Activated T-cell treated with anti-CD3 and anti-CD28 coated beads, Interleukin-2, amount 50 U/mL, for 4 hours (primary cell): ENCODE results near the gene ANKRD34A. TPM values are rescaled to one million over a fixed set of nuclear protein-coding genes. Genes with fewer than 3 reads are reported as not detected.
"Not testable (repeated sequence)": the region's sequence is repeated elsewhere in the genome, so short reads cannot be mapped to it uniquely, and the experiment has no call there.

Experiments
- ATAC-seq, 2 donors: fragments of 200-7000 bp; cut with Tn5 transposase; one replicate each; pipeline ENCODE4 v1.10.0; 2021
- DNase-seq: peaks from one replicate; pipeline ENCODE4 v3.0.0-alpha.2; 2020
- H3K27me3 Mint-ChIP-seq: one replicate; pipeline ENCODE4 v1.8.0; 2021; ENCODE audit warnings: low read depth, mixed read lengths
- H3K36me3 Mint-ChIP-seq: one replicate; pipeline ENCODE4 v1.8.0; 2022; ENCODE audit warnings: mixed read lengths; ENCODE audit not compliant: insufficient read depth
- H3K4me1 Mint-ChIP-seq: one replicate; pipeline ENCODE4 v1.8.0; 2021; ENCODE audit warnings: low read depth, mixed read lengths
- H3K4me3 Mint-ChIP-seq: one replicate; pipeline ENCODE4 v1.8.0; 2021; ENCODE audit warnings: mild to moderate bottlenecking, moderate library complexity, mixed read lengths
- H3K9me3 Mint-ChIP-seq: one replicate; pipeline ENCODE4 v1.8.0; 2021; ENCODE audit warnings: mixed read lengths
- total RNA-seq, 3 donors: library from RNA; stranded (reverse); gene quantifications; one replicate each; pipeline ENCODE4 v1.2.1, GENCODE V29; 2021

The ANKRD34A gene
- total RNA-seq, 3 donors from 2014 or later: 6.2 to 8.7 (median 7.6) TPM

DNA sequence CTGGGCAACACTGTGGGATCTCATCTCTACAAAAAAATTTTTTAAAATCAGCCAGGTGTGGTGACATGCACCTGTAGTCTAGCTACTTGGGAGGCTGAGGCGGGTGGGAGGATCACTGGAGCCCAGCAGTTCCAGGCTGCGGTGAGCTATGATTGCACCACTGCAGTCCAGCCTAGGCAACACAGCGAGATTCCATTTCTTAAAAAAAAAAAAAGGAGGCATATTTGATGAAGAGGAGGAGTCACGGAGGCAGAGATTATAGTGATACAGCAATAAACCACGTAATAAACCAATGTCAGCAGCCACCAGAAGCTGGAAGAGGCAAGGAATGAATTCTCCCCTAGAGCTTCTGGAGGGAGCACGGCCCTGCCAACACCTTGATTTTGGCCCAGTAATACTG lies 10.5 kb downstream of the ANKRD34A start:
- Mint-ChIP-seq H3K27me3 (no peaks in the 10 kb centered on the region), H3K9me3 (no peaks in the 10 kb centered on the region), H3K4me3 (no peak overlapping the region), H3K36me3 (peaks cover 8% of the 10 kb centered on the region), H3K4me1 (peaks cover 78% of the 10 kb centered on the region)
- DNase-seq: no peak
- no peak for ATAC-seq

GRCh38 chr1:145952903-145953302 lies 11.5 kb downstream of the ANKRD34A start:
- ATAC-seq: no peak
- H3K36me3 Mint-ChIP-seq: peaks cover 8% of the 10 kb centered on the region
- H3K4me3 Mint-ChIP-seq: no peak overlapping the region
- peaks cover 70% of the 10 kb centered on the region for H3K4me1 Mint-ChIP-seq
- H3K9me3 Mint-ChIP-seq: no peaks in the 10 kb centered on the region
- H3K27me3 Mint-ChIP-seq: no peaks in the 10 kb centered on the region
- no peak for DNase-seq

DNA sequence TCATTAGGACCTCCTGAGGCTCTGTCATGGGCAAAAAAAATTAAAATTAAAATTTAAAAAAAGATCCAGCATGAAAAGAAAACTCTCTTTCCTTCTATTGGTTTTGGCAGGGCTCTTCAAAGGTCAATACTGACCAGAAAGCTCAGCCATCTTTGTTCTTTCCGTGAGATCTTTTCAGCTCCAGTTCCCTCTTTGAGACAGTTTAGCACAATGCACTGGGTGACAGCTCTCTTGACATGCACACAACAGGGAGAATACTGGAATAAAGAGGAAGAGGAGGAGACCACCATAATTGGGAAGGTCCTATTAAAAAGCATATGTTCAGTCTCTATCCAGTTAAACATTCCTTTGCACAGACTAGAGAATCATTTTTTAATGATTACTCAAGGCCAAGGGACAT lies 12.8 kb downstream of the ANKRD34A start:
- H3K27me3 Mint-ChIP-seq: no peaks in the 10 kb centered on the region
- no peak overlapping the region for H3K4me3 Mint-ChIP-seq
- DNase-seq (no peak), ATAC-seq (no peak)
- peaks cover 11% of the 10 kb centered on the region for H3K36me3 Mint-ChIP-seq
- peaks cover 63% of the 10 kb centered on the region for H3K4me1 Mint-ChIP-seq
- no peaks in the 10 kb centered on the region for H3K9me3 Mint-ChIP-seq

- no peaks in the 10 kb centered on the region for H3K27me3 Mint-ChIP-seq
- no peak overlapping the region for H3K4me3 Mint-ChIP-seq
- DNase-seq: no peak
- ATAC-seq: no peak
- H3K36me3 Mint-ChIP-seq: peaks cover 11% of the 10 kb centered on the region
- no peaks in the 10 kb centered on the region for H3K9me3 Mint-ChIP-seq
- peaks cover 44% of the 10 kb centered on the region for H3K4me1 Mint-ChIP-seq
Measured at GRCh38 chr1:145949219-145949618, 15.2 kb downstream of the ANKRD34A start.

- Mint-ChIP-seq H3K4me3 (no peak overlapping the region), H3K9me3 (no peaks in the 10 kb centered on the region), H3K36me3 (peaks cover 17% of the 10 kb centered on the region), H3K4me1 (peaks cover 33% of the 10 kb centered on the region), H3K27me3 (no peaks in the 10 kb centered on the region)
- no peak for ATAC-seq
- DNase-seq: no peak
Measured at GRCh38 chr1:145947551-145947950, 16.8 kb downstream of the ANKRD34A start.

DNA sequence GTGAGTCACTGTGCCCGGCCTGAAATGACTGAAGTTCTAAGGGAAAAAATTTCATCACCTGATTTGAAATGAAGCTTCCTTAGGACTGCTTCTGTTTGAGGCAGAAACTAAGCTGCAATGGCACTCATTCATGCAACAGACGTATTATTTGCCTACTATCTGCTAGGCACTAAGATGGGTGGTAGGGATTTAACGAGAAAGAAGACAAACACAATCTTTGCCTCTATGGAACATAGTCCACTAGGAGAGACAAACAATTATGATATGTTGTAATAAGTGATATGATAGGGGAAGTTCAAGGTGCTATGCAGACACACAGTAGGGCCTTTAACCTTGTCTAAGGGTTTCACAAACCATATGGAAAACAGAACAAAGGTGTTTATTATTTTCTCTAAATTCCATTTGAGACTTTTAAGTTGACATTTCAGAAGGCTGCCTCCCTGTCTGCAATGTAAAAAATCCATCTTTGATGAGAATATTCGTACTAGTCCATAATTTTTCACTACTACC lies 17.8 kb downstream of the ANKRD34A start:
- Mint-ChIP-seq H3K4me3 (no peak overlapping the region), H3K9me3 (no peaks in the 10 kb centered on the region), H3K36me3 (peaks cover 19% of the 10 kb centered on the region), H3K4me1 (peaks cover 26% of the 10 kb centered on the region), H3K27me3 (no peaks in the 10 kb centered on the region)
- DNase-seq: no peak
- no peak for ATAC-seq

GRCh38 chr1:145944532-145944931 lies 19.8 kb downstream of the ANKRD34A start:
- ATAC-seq (no peak), DNase-seq (no peak)
- Mint-ChIP-seq H3K4me1 (peaks cover 10% of the 10 kb centered on the region), H3K4me3 (no peak overlapping the region), H3K27me3 (no peaks in the 10 kb centered on the region), H3K9me3 (no peaks in the 10 kb centered on the region), H3K36me3 (peaks cover 19% of the 10 kb centered on the region)

GRCh38 chr1:145942871-145943270 lies 21.5 kb downstream of the ANKRD34A start:
- DNase-seq (no peak), ATAC-seq (no peak)
- Mint-ChIP-seq H3K36me3 (peaks cover 15% of the 10 kb centered on the region), H3K4me1 (peaks cover 2% of the 10 kb centered on the region), H3K9me3 (no peaks in the 10 kb centered on the region), H3K27me3 (no peaks in the 10 kb centered on the region), H3K4me3 (no peak overlapping the region)

- ATAC-seq (no peak), DNase-seq (no peak)
- H3K4me1 Mint-ChIP-seq: peaks cover 2% of the 10 kb centered on the region
- H3K9me3 Mint-ChIP-seq: no peaks in the 10 kb centered on the region
- H3K4me3 Mint-ChIP-seq: no peak overlapping the region
- H3K36me3 Mint-ChIP-seq: peaks cover 15% of the 10 kb centered on the region
- no peaks in the 10 kb centered on the region for H3K27me3 Mint-ChIP-seq
Measured at GRCh38 chr1:145942405-145942804, 22.0 kb downstream of the ANKRD34A start.

GRCh38 chr1:145937436-145937835 lies 26.9 kb downstream of the ANKRD34A start:
- H3K36me3 Mint-ChIP-seq: peaks cover 19% of the 10 kb centered on the region
- H3K9me3 Mint-ChIP-seq: no peaks in the 10 kb centered on the region
- DNase-seq: no peak
- no peaks in the 10 kb centered on the region for H3K27me3 Mint-ChIP-seq
- H3K4me1 Mint-ChIP-seq: peaks cover 14% of the 10 kb centered on the region
- no peak for ATAC-seq
- no peak overlapping the region for H3K4me3 Mint-ChIP-seq

DNA sequence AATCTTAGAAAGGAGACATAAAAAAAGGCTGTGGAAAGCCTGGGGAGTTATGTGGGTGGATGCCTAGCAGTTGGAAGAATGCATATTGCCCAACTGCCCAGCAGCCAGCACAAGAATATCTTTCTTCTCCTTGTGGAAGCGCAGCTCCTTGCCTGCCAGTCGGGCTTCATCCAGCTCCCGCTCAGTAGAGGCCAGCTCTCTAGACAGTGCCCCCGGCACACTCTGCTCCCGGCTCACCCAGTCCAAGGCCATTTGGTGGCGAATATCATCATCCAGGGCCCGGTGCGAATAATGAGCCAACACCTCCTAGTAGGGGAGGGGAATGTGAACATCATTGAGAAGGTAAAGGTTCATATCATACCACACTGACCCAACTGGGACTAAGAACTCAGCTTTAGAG lies 28.1 kb downstream of the ANKRD34A start:
- DNase-seq (no peak), ATAC-seq (no peak)
- no peaks in the 10 kb centered on the region for H3K9me3 Mint-ChIP-seq
- H3K4me3 Mint-ChIP-seq: no peak overlapping the region
- H3K36me3 Mint-ChIP-seq: peaks cover 14% of the 10 kb centered on the region
- H3K4me1 Mint-ChIP-seq: peaks cover 20% of the 10 kb centered on the region
- H3K27me3 Mint-ChIP-seq: no peaks in the 10 kb centered on the region

DNA sequence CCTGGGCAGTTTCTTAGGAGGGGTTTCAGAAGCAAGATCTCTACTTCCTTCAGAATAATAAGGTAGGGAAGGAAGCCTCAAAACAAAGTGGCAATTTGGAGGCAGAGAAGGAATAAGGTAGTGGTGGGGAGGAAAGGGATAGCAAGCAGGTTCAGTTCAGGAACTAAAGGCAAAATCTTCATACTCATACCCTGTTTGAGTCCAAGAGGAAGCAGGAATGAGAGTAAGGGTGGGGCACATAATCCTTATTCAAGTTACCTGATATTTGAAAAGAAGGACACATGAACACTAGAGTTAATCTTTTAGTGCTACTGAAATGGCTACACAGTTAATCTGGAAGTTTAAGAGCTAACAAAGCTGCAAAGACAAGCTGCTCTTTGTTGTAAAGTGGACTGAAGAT lies 28.7 kb downstream of the ANKRD34A start:
- no peak for DNase-seq
- Mint-ChIP-seq H3K4me3 (no peak overlapping the region), H3K4me1 (peaks cover 23% of the 10 kb centered on the region), H3K27me3 (no peaks in the 10 kb centered on the region), H3K36me3 (peaks cover 14% of the 10 kb centered on the region), H3K9me3 (no peaks in the 10 kb centered on the region)
- ATAC-seq: no peak

GRCh38 chr1:145932522-145933009 lies 31.8 kb downstream of the ANKRD34A start:
- Mint-ChIP-seq H3K4me1 (peaks cover 30% of the 10 kb centered on the region), H3K4me3 (peak overlapping the region; percentile 44), H3K36me3 (peaks cover 16% of the 10 kb centered on the region)
- not testable (repeated sequence) for ATAC-seq, H3K27me3 Mint-ChIP-seq, H3K9me3 Mint-ChIP-seq, DNase-seq

GRCh38 chr1:145927916-145928643 lies 36.3 kb downstream of the ANKRD34A start:
- no peak for DNase-seq
- H3K4me1 Mint-ChIP-seq: peaks cover 32% of the 10 kb centered on the region

More at GRCh38 chr1:145927916-145928643, 36.3 kb downstream of the ANKRD34A start:
- H3K4me3 Mint-ChIP-seq: no peak overlapping the region
- H3K9me3 Mint-ChIP-seq: no peaks in the 10 kb centered on the region
- H3K27me3 Mint-ChIP-seq: no peaks in the 10 kb centered on the region
- peaks cover 2% of the 10 kb centered on the region for H3K36me3 Mint-ChIP-seq
- ATAC-seq: no peak
